Measurements from ENCODE around the gene EPB41.
"Not testable (repeated sequence)": the region's sequence is repeated elsewhere in the genome, so short reads cannot be mapped to it uniquely, and the experiment has no call there.

EPB41 gene

GRCh38 chr1:29094433-29094832 is 180.1 kb downstream of the EPB41 start:
- H3K27ac ChIP-seq (ENCODE audit: insufficient read depth, low read depth, low read length, poor library complexity, severe bottlenecking), result no peak overlapping the region
- H3K4me1 ChIP-seq (ENCODE audit: control insufficient read depth, insufficient read depth, low read length), result peaks cover 11% of the 10 kb centered on the region
- H3K9me3 ChIP-seq (ENCODE audit: control insufficient read depth, low read length), result no peaks in the 10 kb centered on the region
- no peak overlapping the region for H3K4me3 ChIP-seq (ENCODE audit: insufficient read depth, low read depth, low read length)
- peaks cover 9% of the 10 kb centered on the region for H3K36me3 ChIP-seq (ENCODE audit: control insufficient read depth, insufficient read depth, low read length)
- no peaks in the 10 kb centered on the region for H3K27me3 ChIP-seq (ENCODE audit: control insufficient read depth, insufficient read depth, low read length, poor library complexity, severe bottlenecking)
- WGBS, 2 experiments, result 95 to 96% methylated on average over 3 of the region's 3 CpGs

- peaks cover 11% of the 10 kb centered on the region for H3K4me1 ChIP-seq (ENCODE audit: control insufficient read depth, insufficient read depth, low read length)
- H3K27me3 ChIP-seq (ENCODE audit: control insufficient read depth, insufficient read depth, low read length, poor library complexity, severe bottlenecking), result no peaks in the 10 kb centered on the region
- H3K4me3 ChIP-seq (ENCODE audit: insufficient read depth, low read depth, low read length), result no peak overlapping the region
- H3K9me3 ChIP-seq (ENCODE audit: control insufficient read depth, low read length), result no peaks in the 10 kb centered on the region
- peaks cover 14% of the 10 kb centered on the region for H3K36me3 ChIP-seq (ENCODE audit: control insufficient read depth, insufficient read depth, low read length)
- H3K27ac ChIP-seq (ENCODE audit: insufficient read depth, low read depth, low read length, poor library complexity, severe bottlenecking), result no peak overlapping the region
- WGBS, 2 experiments, result 86 to 96% methylated on average over 1 of the region's 1 CpG
Measured at GRCh38 chr1:29094954-29095353, 180.6 kb downstream of the EPB41 start.

GRCh38 chr1:29096231-29096886 is 182.0 kb downstream of the EPB41 start:
- Histone ChIP-seq H3K4me3 (ENCODE audit: insufficient read depth, low read depth, low read length) (no peak overlapping the region), H3K27me3 (ENCODE audit: control insufficient read depth, insufficient read depth, low read length, poor library complexity, severe bottlenecking) (no peaks in the 10 kb centered on the region), H3K36me3 (ENCODE audit: control insufficient read depth, insufficient read depth, low read length) (peaks cover 15% of the 10 kb centered on the region), H3K9me3 (ENCODE audit: control insufficient read depth, low read length) (no peaks in the 10 kb centered on the region), H3K27ac (ENCODE audit: insufficient read depth, low read depth, low read length, poor library complexity, severe bottlenecking) (peak overlapping the region; percentile 63), H3K4me1 (ENCODE audit: control insufficient read depth, insufficient read depth, low read length) (peaks cover 11% of the 10 kb centered on the region)
- WGBS, 2 experiments, result 71 to 76% methylated on average over 4 of the region's 4 CpGs

GRCh38 chr1:29099286-29099685 is 184.9 kb downstream of the EPB41 start:
- no peak overlapping the region for H3K4me3 ChIP-seq (ENCODE audit: insufficient read depth, low read depth, low read length)
- H3K27ac ChIP-seq (ENCODE audit: insufficient read depth, low read depth, low read length, poor library complexity, severe bottlenecking), result no peak overlapping the region
- no peaks in the 10 kb centered on the region for H3K27me3 ChIP-seq (ENCODE audit: control insufficient read depth, insufficient read depth, low read length, poor library complexity, severe bottlenecking)
- peaks cover 11% of the 10 kb centered on the region for H3K4me1 ChIP-seq (ENCODE audit: control insufficient read depth, insufficient read depth, low read length)
- H3K36me3 ChIP-seq (ENCODE audit: control insufficient read depth, insufficient read depth, low read length), result peaks cover 15% of the 10 kb centered on the region
- H3K9me3 ChIP-seq (ENCODE audit: control insufficient read depth, low read length), result no peaks in the 10 kb centered on the region
- WGBS, 2 experiments, result 95 to 97% methylated on average over 4 of the region's 4 CpGs

GRCh38 chr1:29100487-29100886 is 186.1 kb downstream of the EPB41 start:
- Histone ChIP-seq H3K27ac (ENCODE audit: insufficient read depth, low read depth, low read length, poor library complexity, severe bottlenecking) (no peak overlapping the region), H3K4me1 (ENCODE audit: control insufficient read depth, insufficient read depth, low read length) (peaks cover 11% of the 10 kb centered on the region), H3K4me3 (ENCODE audit: insufficient read depth, low read depth, low read length) (no peak overlapping the region), H3K36me3 (ENCODE audit: control insufficient read depth, insufficient read depth, low read length) (peaks cover 15% of the 10 kb centered on the region), H3K9me3 (ENCODE audit: control insufficient read depth, low read length) (no peaks in the 10 kb centered on the region), H3K27me3 (ENCODE audit: control insufficient read depth, insufficient read depth, low read length, poor library complexity, severe bottlenecking) (no peaks in the 10 kb centered on the region)
- 100% methylated on average over 1 of the region's 1 CpG; no CpG with 5 or more reads in 1 of the 2 experiments for WGBS, 2 experiments

- Histone ChIP-seq H3K4me3 (ENCODE audit: insufficient read depth, low read depth, low read length) (no peak overlapping the region), H3K27ac (ENCODE audit: insufficient read depth, low read depth, low read length, poor library complexity, severe bottlenecking) (no peak overlapping the region), H3K9me3 (ENCODE audit: control insufficient read depth, low read length) (no peaks in the 10 kb centered on the region), H3K36me3 (ENCODE audit: control insufficient read depth, insufficient read depth, low read length) (peaks cover 5% of the 10 kb centered on the region), H3K4me1 (ENCODE audit: control insufficient read depth, insufficient read depth, low read length) (no peaks in the 10 kb centered on the region), H3K27me3 (ENCODE audit: control insufficient read depth, insufficient read depth, low read length, poor library complexity, severe bottlenecking) (no peaks in the 10 kb centered on the region)
- WGBS, 2 experiments, result 94% methylated on average over 6 of the region's 6 CpGs
Measured at GRCh38 chr1:29105822-29106221, 191.5 kb downstream of the EPB41 start.

- 84 to 95% methylated on average over 6 of the region's 6 CpGs for WGBS, 2 experiments
- H3K36me3 ChIP-seq (ENCODE audit: control insufficient read depth, insufficient read depth, low read length); H3K9me3 ChIP-seq (ENCODE audit: control insufficient read depth, low read length): not testable (repeated sequence)
Measured at GRCh38 chr1:29108041-29108440, 193.7 kb downstream of the EPB41 start.

GRCh38 chr1:29112705-29113412 is 198.5 kb downstream of the EPB41 start:
- no peaks in the 10 kb centered on the region for H3K4me1 ChIP-seq (ENCODE audit: control insufficient read depth, insufficient read depth, low read length)
- H3K9me3 ChIP-seq (ENCODE audit: control insufficient read depth, low read length), result no peaks in the 10 kb centered on the region
- H3K27me3 ChIP-seq (ENCODE audit: control insufficient read depth, insufficient read depth, low read length, poor library complexity, severe bottlenecking), result no peaks in the 10 kb centered on the region
- H3K36me3 ChIP-seq (ENCODE audit: control insufficient read depth, insufficient read depth, low read length), result peaks cover 13% of the 10 kb centered on the region
- no peak overlapping the region for H3K27ac ChIP-seq (ENCODE audit: insufficient read depth, low read depth, low read length, poor library complexity, severe bottlenecking)
- 89 to 90% methylated on average over 7 of the region's 7 CpGs for WGBS, 2 experiments
- H3K4me3 ChIP-seq (ENCODE audit: insufficient read depth, low read depth, low read length), result no peak overlapping the region

More at GRCh38 chr1:29108041-29108440, 193.7 kb downstream of the EPB41 start:
- not testable (repeated sequence) for H3K27me3 ChIP-seq (ENCODE audit: control insufficient read depth, insufficient read depth, low read length, poor library complexity, severe bottlenecking); H3K4me3 ChIP-seq (ENCODE audit: insufficient read depth, low read depth, low read length); H3K27ac ChIP-seq (ENCODE audit: insufficient read depth, low read depth, low read length, poor library complexity, severe bottlenecking); H3K4me1 ChIP-seq (ENCODE audit: control insufficient read depth, insufficient read depth, low read length)

GRCh38 chr1:29113413-29114117 is 199.2 kb downstream of the EPB41 start:
- WGBS, 2 experiments, result 80 to 86% methylated on average over 6 of the region's 6 CpGs
- Histone ChIP-seq H3K4me1 (ENCODE audit: control insufficient read depth, insufficient read depth, low read length) (no peaks in the 10 kb centered on the region), H3K36me3 (ENCODE audit: control insufficient read depth, insufficient read depth, low read length) (peaks cover 13% of the 10 kb centered on the region), H3K9me3 (ENCODE audit: control insufficient read depth, low read length) (no peaks in the 10 kb centered on the region), H3K27me3 (ENCODE audit: control insufficient read depth, insufficient read depth, low read length, poor library complexity, severe bottlenecking) (no peaks in the 10 kb centered on the region), H3K4me3 (ENCODE audit: insufficient read depth, low read depth, low read length) (no peak overlapping the region), H3K27ac (ENCODE audit: insufficient read depth, low read depth, low read length, poor library complexity, severe bottlenecking) (no peak overlapping the region)

- Histone ChIP-seq H3K4me1 (ENCODE audit: control insufficient read depth, insufficient read depth, low read length) (no peaks in the 10 kb centered on the region), H3K4me3 (ENCODE audit: insufficient read depth, low read depth, low read length) (no peak overlapping the region), H3K9me3 (ENCODE audit: control insufficient read depth, low read length) (no peaks in the 10 kb centered on the region), H3K27me3 (ENCODE audit: control insufficient read depth, insufficient read depth, low read length, poor library complexity, severe bottlenecking) (no peaks in the 10 kb centered on the region), H3K27ac (ENCODE audit: insufficient read depth, low read depth, low read length, poor library complexity, severe bottlenecking) (no peak overlapping the region), H3K36me3 (ENCODE audit: control insufficient read depth, insufficient read depth, low read length) (peaks cover 9% of the 10 kb centered on the region)
- WGBS, 2 experiments, result 93 to 100% methylated on average over 1 of the region's 1 CpG
Measured at GRCh38 chr1:29114654-29115053, 200.3 kb downstream of the EPB41 start.

Data from ectodermal cell (in vitro differentiated cells).